Sigmoid colon (tissue), 7 donors: ENCODE data around the gene SERPINA4. TPM values are rescaled to one million over a fixed set of nuclear protein-coding genes. Genes with fewer than 3 reads are reported as not detected.

ENCODE experiments used
- DNase-seq: peaks from one replicate; pipeline ENCODE4 v3.0.0-alpha.2; 2019
- H3K27ac ChIP-seq, 4 donors: fragments of 200-600 bp; sonication (generic); one replicate each; pipeline ENCODE4 v1.5.1; 2016 to 2019; ENCODE audit warnings: mild to moderate bottlenecking in 1 of 4
- H3K27me3 ChIP-seq, 3 donors: fragments of 200-600 bp; sonication (generic); one replicate each; pipeline ENCODE4 v1.5.1; 2019; ENCODE audit warnings: mild to moderate bottlenecking in 1 of 3
- H3K36me3 ChIP-seq, 4 donors: fragments of 200-600 bp; sonication (generic); one replicate each; pipeline ENCODE4 v1.5.1; 2016 to 2019
- H3K4me1 ChIP-seq, 4 donors: fragments of 200-600 bp; sonication (generic); one replicate each; pipeline ENCODE4 v1.5.1; 2017 to 2019
- H3K4me3 ChIP-seq, 4 donors: fragments of 200-600 bp; sonication (generic); one replicate each; pipeline ENCODE4 v1.5.1; 2017 to 2019; ENCODE audit warnings: mild to moderate bottlenecking in 2 of 4, moderate library complexity in 1 of 4
- H3K9me3 ChIP-seq, 4 donors: fragments of 200-600 bp in 3 of 4; sonication (generic) in 3 of 4; one replicate each; pipeline versions ENCODE4 v1.5.1 to v1.6.1; 2013 to 2019
- EP300 ChIP-seq, 4 donors: sonication (generic); formaldehyde crosslinking; IDR thresholded peaks; one replicate each; pipeline ENCODE4 v1.6.1; 2017; ENCODE audit warnings: antibody characterized with exemption in 4 of 4
- POLR2A ChIP-seq, 2 donors: fragments of 450-650 bp; IDR thresholded peaks; one replicate each; pipeline ENCODE4 v1.6.1; 2016; ENCODE audit warnings: antibody characterized with exemption in 2 of 2, mild to moderate bottlenecking in 2 of 2, moderate library complexity in 2 of 2
- POLR2AphosphoS5 ChIP-seq, 4 donors: sonication (generic); formaldehyde crosslinking; IDR thresholded peaks; one replicate each; pipeline ENCODE4 v1.6.1; 2017; ENCODE audit warnings: antibody characterized with exemption in 4 of 4
- WGBS, 2 donors: extraction: QIAGEN DNeasy Blood & Tissue Kit; methylation state at CpG; one replicate each; pipeline ENCODE4 v1.1.7; 2013; 5-methylcytosine and 5-hydroxymethylcytosine counted together
- intact Hi-C: fragments of 100-400 bp; cut with DNase I; formaldehyde crosslinking; loops from one replicate; pipeline ENCODE4 v1.15.1; 2023
- polyA plus RNA-seq, 3 donors: library from polyadenylated mRNA; stranded (reverse); fragments of 200-250 nt; gene quantifications; one replicate each; pipeline ENCODE4 v1.2.3, GENCODE V29; 2013
- total RNA-seq, 4 donors: library from RNA; depleted of rRNA; stranded (reverse); fragments of >200 nt; gene quantifications; one replicate each; pipeline ENCODE4 v1.1.0, GENCODE V29; 2016
- TF ChIP-seq, protein P1 (sequence below), 4 experiments: fragments of 450-650 bp in 3 of 4; fragments of 200-600 bp in 1 of 4; IDR thresholded peaks; one replicate each; pipeline ENCODE4 v1.5.1; 2016 to 2019; ENCODE audit warnings: antibody characterized with exemption in 4 of 4, mild to moderate bottlenecking in 3 of 4, moderate library complexity in 2 of 4
- donor health status: healthy with polysubstance abuse.
- donor health status: Bipolar disorder and iron deficiency.
- donor health status: healthy.

SERPINA4 gene
- total and polyA plus RNA-seq, 7 donors = not detected

- no peaks in the 10 kb centered on the region for H3K9me3 ChIP-seq
- H3K27me3 ChIP-seq = no peaks in the 10 kb centered on the region
- peaks cover 0 to 25% (median 24%) of the 10 kb centered on the region in 4 donors for H3K4me1 ChIP-seq
- intact Hi-C loops = no loop called here
- no peak for DNase-seq
- no peak overlapping the region for H3K4me3 ChIP-seq
- H3K36me3 ChIP-seq = no peaks in the 10 kb centered on the region
- no peak overlapping the region for H3K27ac ChIP-seq
- TF ChIP-seq EP300 (IDR thresholded peaks at IDR 0.05) (no peak), POLR2A (IDR thresholded peaks at IDR 0.05) (no peak), POLR2AphosphoS5 (IDR thresholded peaks at IDR 0.05) (no peak)
- TF ChIP-seq, protein P1, sequence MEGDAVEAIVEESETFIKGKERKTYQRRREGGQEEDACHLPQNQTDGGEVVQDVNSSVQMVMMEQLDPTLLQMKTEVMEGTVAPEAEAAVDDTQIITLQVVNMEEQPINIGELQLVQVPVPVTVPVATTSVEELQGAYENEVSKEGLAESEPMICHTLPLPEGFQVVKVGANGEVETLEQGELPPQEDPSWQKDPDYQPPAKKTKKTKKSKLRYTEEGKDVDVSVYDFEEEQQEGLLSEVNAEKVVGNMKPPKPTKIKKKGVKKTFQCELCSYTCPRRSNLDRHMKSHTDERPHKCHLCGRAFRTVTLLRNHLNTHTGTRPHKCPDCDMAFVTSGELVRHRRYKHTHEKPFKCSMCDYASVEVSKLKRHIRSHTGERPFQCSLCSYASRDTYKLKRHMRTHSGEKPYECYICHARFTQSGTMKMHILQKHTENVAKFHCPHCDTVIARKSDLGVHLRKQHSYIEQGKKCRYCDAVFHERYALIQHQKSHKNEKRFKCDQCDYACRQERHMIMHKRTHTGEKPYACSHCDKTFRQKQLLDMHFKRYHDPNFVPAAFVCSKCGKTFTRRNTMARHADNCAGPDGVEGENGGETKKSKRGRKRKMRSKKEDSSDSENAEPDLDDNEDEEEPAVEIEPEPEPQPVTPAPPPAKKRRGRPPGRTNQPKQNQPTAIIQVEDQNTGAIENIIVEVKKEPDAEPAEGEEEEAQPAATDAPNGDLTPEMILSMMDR (IDR thresholded peaks at IDR 0.05) = no peak
- WGBS, 2 donors = 87 to 95% methylated on average over 9 of the region's 9 CpGs
Observed at GRCh38 chr14:94596361-94596760, 35.1 kb downstream of the SERPINA4 start.

- Histone ChIP-seq H3K4me1 (peaks cover 0 to 38% (median 30%) of the 10 kb centered on the region in 4 donors), H3K36me3 (no peaks in the 10 kb centered on the region), H3K27me3 (no peaks in the 10 kb centered on the region), H3K9me3 (no peaks in the 10 kb centered on the region), H3K27ac (no peak overlapping the region), H3K4me3 (no peak overlapping the region)
- WGBS, 2 donors = 89 to 90% methylated on average over 5 of the region's 5 CpGs
- TF ChIP-seq EP300 (IDR thresholded peaks at IDR 0.05) = no peak
- TF ChIP-seq, protein P1 (IDR thresholded peaks at IDR 0.05) = no peak
- TF ChIP-seq POLR2A (IDR thresholded peaks at IDR 0.05) = no peak
- TF ChIP-seq POLR2AphosphoS5 (IDR thresholded peaks at IDR 0.05) = no peak
- no peak for DNase-seq
- intact Hi-C loops = no loop called here
Observed at GRCh38 chr14:94597788-94598187, 36.5 kb downstream of the SERPINA4 start.

GRCh38 chr14:94598506-94598815 lies 37.2 kb downstream of the SERPINA4 start:
- H3K9me3 ChIP-seq = no peaks in the 10 kb centered on the region
- no peaks in the 10 kb centered on the region for H3K36me3 ChIP-seq
- no peaks in the 10 kb centered on the region for H3K27me3 ChIP-seq
- H3K4me1 ChIP-seq = peaks cover 0 to 38% (median 30%) of the 10 kb centered on the region in 4 donors
- H3K4me3 ChIP-seq = no peak overlapping the region
- TF ChIP-seq POLR2AphosphoS5 (IDR thresholded peaks at IDR 0.05) = no peak
- TF ChIP-seq, protein P1 (IDR thresholded peaks at IDR 0.05) = no peak
- no peak for TF ChIP-seq POLR2A (IDR thresholded peaks at IDR 0.05)
- TF ChIP-seq EP300 (IDR thresholded peaks at IDR 0.05) = no peak
- DNase-seq = no peak
- 26 to 63% methylated on average over 7 of the region's 7 CpGs for WGBS, 2 donors
- intact Hi-C loops = no loop called here
- peak overlapping the region; percentile 54 to 74 (median 62) for H3K27ac ChIP-seq

GRCh38 chr14:94598816-94599655 lies 37.8 kb downstream of the SERPINA4 start:
- intact Hi-C loops = no loop called here
- DNase-seq = peak; percentile 93
- no peaks in the 10 kb centered on the region for H3K36me3 ChIP-seq

More at GRCh38 chr14:94598816-94599655, 37.8 kb downstream of the SERPINA4 start:
- WGBS, 2 donors = 14 to 55% methylated on average over 11 of the region's 11 CpGs
- no peaks in the 10 kb centered on the region for H3K9me3 ChIP-seq
- peak overlapping the region; percentile 59 to 74 (median 65) for H3K27ac ChIP-seq
- peak; percentile 63 to 81 (median 70) for TF ChIP-seq POLR2AphosphoS5 (IDR thresholded peaks at IDR 0.05)
- TF ChIP-seq EP300 (IDR thresholded peaks at IDR 0.05) = peak in 2 of 4 donors; percentile 67 to 95
- TF ChIP-seq, protein P1 (IDR thresholded peaks at IDR 0.05) = no peak
- H3K4me3 ChIP-seq = no peak overlapping the region
- peaks cover 0 to 38% (median 30%) of the 10 kb centered on the region in 4 donors for H3K4me1 ChIP-seq
- no peaks in the 10 kb centered on the region for H3K27me3 ChIP-seq
